ENCODE results near the gene APBA1. TPM values are rescaled to one million over a fixed set of nuclear protein-coding genes. Genes with fewer than 3 reads are reported as not detected.

The APBA1 gene
- total RNA-seq, 4 donors from 2014 or later, result 3.9 to 16.0 (median 6.6) TPM

DNA sequence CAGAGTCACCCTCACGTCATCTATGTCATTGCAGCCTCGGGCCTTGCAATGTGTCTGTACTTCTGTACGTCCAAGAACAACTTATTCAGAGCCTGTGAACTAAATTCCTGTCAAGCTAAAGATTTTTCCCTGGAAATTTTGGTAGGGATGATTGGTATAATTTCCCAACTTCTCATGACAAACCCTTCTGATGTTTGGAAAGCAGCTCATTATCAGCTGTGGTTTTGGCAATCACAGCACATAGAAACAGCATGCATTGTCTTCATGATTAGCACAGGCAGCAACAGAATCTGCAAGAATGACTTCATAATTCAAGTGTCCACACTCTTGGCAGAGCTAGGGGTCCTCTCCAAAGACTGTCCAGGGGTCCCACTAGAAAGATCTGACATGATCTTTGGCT lies 49.5 kb downstream of the APBA1 start:
- TF ChIP-seq, protein P1, sequence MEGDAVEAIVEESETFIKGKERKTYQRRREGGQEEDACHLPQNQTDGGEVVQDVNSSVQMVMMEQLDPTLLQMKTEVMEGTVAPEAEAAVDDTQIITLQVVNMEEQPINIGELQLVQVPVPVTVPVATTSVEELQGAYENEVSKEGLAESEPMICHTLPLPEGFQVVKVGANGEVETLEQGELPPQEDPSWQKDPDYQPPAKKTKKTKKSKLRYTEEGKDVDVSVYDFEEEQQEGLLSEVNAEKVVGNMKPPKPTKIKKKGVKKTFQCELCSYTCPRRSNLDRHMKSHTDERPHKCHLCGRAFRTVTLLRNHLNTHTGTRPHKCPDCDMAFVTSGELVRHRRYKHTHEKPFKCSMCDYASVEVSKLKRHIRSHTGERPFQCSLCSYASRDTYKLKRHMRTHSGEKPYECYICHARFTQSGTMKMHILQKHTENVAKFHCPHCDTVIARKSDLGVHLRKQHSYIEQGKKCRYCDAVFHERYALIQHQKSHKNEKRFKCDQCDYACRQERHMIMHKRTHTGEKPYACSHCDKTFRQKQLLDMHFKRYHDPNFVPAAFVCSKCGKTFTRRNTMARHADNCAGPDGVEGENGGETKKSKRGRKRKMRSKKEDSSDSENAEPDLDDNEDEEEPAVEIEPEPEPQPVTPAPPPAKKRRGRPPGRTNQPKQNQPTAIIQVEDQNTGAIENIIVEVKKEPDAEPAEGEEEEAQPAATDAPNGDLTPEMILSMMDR (IDR thresholded peaks at IDR 0.05; ENCODE audit: low read depth), result no peak

DNA sequence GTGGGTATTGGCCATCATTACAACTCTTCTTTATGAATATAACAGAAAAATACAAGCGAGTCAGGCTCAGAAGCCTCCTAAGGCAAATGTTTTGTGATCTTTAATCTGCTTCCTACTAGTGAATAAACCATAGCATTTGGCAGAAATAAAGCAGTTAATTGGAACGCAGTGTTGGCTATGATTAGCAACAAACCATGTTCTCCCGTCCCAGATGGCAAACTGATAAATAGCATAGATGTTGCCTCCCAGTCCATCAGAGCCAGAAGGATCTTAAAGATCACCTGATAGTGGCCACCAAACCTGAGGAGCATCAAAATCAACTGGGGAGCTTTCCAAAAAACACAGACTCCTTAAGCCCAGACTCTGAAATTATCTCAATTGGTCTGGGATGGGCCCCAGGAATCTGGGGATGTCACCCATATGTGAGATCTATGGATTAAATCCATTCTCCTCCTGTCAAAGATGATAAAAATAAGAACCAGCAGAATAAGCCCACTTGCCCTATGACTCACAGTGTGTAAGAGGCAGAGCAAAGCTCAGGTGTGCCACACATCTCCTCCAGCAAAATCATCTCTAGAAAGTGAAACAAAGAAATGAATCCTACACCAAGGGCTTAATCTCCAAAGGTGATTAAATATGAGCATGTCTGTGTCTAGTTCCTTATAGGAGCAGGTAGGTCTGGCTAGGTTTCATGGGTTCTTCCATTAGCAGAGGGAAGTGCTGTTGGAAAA lies 50.3 kb downstream of the APBA1 start:
- TF ChIP-seq, protein P1 (IDR thresholded peaks at IDR 0.05; ENCODE audit: low read depth), result no peak

GRCh38 chr9:69620731-69621130 lies 51.4 kb downstream of the APBA1 start:
- TF ChIP-seq, protein P1 (IDR thresholded peaks at IDR 0.05; ENCODE audit: low read depth), result no peak

DNA sequence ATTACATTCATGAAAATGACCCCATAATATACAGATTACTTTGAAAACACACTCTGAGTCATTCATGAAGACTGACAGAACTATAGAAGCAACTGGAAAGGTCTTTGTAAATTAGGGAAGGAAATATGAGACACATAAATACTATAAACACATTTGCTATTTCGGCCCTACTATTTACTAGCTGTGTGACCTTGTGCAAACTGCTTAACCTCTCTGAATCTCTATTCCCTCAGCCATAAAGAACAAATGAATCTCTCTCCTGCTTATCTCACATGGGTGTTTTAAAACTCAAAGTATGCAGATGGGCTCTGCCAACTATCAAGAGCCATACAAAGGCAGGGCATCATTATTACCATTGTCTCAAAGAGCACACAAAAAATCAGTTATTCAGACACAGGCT lies 52.9 kb downstream of the APBA1 start:
- TF ChIP-seq, protein P1 (IDR thresholded peaks at IDR 0.05; ENCODE audit: low read depth), result no peak

- TF ChIP-seq, protein P1 (IDR thresholded peaks at IDR 0.05; ENCODE audit: low read depth), result no peak
Observed at GRCh38 chr9:69617006-69617405, 55.2 kb downstream of the APBA1 start.

GRCh38 chr9:69615880-69616279 lies 56.3 kb downstream of the APBA1 start:
- TF ChIP-seq, protein P1 (IDR thresholded peaks at IDR 0.05; ENCODE audit: low read depth), result no peak

DNA sequence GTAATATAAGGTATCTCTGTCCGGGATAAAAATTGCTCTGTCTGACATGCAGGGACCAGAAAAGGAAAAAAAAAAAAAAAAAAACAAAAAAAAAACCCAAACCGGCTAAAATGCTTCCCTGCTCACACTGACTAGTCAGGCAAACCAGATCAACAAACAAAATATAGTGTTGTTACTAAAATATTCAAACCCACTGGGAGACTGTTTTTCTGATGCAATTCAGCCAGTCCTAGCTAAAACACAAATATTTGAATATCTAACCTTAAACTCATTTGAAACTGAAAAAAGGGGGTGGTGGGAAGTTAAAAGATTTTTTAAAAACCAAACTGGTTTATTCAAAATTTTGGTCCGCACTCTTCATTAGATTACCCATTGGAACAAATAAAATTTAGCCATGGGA lies 61.0 kb downstream of the APBA1 start:
- TF ChIP-seq, protein P1 (IDR thresholded peaks at IDR 0.05; ENCODE audit: low read depth), result no peak
